GM18868 (cell line): ENCODE data around the gene CTDP1.

Experiments
- ATAC-seq: cut with Tn5 transposase; IDR thresholded peaks from one replicate; pipeline ENCODE4 v1.9.1; 2021; ENCODE audit warnings: mild to moderate bottlenecking, moderate library complexity; ENCODE audit not compliant: unreplicated experiment

Gene CTDP1

DNA sequence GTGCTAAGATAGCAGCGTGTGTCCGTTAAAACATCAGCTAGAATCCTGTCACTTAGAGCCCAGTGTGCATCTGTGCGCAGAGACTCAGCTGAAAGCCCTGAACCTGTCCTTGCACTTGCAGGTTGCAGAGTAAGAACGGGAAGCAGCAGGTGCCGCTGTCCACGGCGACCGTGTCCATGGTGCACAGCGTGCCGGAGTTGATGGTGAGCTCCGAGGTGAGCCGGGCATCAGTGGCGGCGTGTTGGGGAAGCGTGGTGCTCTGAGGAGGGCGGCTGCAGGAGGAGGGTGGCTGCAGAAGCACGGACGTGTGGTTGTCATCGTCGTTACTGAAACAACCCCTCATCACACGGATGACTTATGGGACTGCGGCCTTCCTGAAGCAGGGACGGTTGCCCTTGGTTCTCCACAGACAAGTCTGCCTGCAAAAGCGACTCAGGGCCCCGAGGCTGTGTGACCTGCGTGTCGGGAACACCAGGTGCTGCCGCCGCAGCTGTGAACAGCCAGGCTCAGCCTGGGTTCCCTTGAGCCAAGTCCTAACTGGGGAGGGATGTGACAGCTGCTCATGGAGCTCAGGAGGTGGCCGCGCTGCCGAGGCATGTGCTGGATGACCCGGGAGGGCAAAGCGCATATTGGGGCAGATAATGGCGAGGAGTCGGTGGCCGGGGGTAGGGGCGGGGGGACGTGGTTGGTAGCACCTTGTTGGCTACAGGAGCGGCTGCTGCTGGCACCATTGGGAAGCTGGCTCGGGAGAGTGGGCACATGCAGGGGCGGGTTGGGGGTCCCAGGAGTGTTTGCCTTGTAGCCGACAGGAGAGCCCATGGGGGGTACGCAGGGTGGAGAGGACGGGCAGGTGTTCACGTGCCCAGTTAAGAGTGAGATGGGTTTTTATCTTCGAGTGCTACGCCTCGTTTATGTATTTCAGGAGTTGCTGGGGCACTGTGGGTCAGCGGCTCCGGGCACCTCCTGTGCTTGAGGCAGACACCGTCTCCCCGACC is 16.6 kb downstream of the CTDP1 start:
- ATAC-seq = no peak

DNA sequence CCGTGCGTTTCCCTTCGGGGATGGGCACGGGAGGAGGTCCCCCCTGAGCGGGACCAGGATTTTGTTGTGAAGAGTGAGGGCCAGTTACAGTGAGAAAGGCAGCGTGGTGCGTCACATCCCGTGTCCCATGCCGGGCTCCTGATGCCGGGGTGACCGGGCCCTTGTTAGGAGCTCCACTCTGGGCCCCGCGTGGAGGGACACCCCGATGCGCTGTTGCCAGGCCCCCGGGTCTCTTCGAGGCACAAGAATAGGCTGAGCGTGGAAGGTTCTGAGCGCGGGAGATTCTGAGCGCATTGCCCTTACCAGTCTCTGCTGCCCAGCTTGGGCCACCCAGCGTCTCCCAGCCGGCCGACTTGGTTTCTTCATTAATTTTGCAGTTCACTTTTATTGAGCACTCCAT is 17.6 kb downstream of the CTDP1 start:
- no peak for ATAC-seq

DNA sequence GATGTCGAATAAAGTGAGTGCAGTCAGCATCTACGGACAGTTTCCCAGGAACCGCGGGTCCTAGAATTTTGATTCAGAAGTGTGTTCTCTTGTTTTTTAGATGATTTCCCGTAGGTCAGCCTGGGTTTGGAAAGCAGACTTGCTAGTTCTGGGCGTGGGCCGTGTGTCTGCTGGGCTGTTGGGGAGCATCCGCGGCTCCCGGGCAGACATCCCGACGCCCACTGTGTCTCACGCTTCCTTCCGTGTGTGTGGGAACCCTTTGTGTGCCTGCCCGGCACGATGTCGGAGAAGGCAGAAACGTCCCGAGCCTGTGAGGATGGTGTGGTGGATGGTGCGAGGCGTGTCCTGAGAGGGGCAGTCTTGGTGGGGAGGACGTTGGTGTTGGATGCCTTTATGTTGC is 18.4 kb downstream of the CTDP1 start:
- no peak for ATAC-seq

DNA sequence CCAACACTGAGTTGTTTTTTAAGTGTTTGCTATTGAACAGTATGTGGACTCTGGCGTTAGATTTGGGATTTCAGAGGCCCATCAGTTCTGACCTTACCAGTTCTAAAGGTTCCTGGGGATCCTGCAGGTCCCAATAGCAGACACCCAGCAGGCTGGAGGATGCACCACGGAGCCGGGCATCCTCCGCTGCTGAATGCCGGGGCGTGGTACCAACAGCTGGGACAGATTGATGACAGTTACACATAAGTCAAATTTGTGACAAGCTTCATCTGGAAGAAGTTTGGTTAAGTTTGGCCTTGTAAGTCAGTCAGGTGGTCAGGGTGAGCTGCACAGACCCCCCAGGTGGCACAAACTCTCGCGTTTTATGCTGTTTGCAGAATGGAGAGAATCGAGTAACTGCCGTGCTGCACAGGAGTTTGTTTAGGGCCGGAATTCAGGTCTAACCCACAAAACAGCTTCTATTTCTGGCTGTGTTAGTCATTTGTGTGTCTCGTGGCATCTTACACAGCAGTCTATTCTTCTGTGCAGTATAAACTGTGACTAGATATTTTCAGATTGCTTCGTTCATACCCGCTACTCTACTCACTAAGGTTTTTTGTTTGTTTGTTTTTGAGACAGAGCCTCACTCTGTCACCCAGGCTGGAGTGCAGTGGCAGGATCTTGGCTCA is 19.2 kb downstream of the CTDP1 start:
- ATAC-seq = no peak

DNA sequence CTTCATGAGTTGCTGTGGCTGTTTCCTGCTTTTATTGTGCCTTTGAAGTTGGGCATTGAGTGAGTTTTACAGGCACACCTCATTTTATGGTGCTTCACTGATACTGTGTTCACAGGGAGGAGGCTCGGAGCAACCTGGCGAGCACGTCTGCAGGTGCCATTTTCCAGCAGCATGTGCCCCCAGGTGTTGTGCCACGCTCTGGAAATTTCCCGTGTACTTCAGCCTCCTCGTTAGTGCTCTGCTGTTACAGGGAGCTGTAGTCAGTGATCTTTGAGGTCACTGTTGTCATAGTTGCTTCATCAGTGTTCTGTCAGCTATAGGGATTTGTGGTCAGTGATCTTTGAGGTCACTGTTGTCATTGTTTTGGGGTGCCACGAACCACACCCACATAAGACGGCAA is 20.1 kb downstream of the CTDP1 start:
- no peak for ATAC-seq

DNA sequence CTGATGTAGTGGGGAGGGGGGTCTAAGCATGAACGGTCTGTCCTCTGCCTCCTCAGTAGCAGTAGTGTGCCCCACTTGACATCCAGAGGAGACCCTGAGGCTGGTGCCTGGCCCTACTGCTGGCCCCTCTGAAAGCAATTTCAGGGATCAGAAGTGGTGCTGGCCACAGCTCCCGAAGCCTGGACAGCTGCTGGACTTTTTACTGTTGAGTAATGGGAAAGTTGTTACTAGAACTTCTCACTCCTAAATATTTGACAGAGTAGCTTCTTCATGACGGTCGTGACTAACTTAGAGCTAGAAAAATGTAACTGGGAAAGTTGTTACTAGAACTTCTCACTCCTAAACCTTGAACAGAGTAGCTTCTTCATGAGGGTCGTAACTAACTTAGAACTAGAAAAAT is 23.3 kb downstream of the CTDP1 start:
- no peak for ATAC-seq

DNA sequence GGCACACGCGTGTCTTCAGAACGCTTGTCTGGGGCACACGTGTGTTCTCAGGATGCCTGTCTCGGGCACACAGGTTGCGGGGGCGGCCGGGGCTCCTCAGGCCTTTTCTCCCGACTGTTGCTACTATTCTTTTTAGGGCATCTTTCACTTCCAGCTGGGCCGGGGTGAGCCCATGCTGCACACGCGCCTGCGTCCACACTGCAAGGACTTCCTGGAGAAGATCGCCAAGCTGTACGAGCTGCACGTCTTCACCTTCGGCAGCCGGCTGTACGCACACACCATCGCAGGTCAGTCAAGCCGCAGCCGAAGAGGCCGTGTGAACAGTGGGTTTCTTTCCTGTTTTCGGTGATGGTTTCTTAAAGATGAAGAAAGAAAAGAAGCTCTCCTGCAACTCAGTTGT is 25.0 kb downstream of the CTDP1 start:
- ATAC-seq = no peak

DNA sequence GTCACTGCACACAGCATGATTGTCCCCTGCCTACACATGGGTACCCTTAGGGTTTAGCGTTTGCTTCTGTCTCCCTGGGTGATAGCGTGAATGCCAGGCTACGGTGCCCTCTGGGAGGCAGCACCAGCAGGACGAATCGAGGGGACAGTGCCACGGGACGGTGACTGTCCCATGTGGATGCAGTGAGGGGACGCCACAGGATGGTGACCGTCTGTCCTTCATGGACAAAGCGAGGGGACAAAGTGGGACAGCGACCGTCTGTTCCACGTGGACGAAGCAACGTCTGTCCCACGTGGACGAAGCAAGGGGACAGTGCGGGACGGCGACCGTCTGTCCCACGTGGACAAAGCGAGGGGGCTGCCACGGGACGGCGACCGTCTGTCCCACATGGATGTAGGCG is 25.7 kb downstream of the CTDP1 start:
- no peak for ATAC-seq

DNA sequence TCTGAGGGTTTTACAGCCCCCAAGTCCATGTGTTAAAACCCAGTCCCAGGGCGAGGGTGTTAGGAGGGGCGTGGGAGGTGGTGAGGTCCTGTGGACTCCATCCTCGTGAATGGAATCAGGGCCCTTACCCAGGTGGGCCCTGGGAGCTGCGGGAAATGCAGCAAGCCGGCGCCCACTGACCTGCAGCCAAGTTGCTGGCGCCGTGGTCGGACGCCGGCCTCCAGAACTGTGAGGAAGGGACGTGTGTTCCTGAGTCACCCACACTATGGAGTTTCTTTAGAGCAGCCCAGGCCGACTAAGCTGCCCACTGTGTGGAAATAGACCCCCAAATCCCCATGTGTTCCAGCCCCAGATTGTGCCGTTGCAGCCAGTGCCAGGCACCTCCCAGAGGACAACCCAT is 26.4 kb downstream of the CTDP1 start:
- ATAC-seq = no peak

DNA sequence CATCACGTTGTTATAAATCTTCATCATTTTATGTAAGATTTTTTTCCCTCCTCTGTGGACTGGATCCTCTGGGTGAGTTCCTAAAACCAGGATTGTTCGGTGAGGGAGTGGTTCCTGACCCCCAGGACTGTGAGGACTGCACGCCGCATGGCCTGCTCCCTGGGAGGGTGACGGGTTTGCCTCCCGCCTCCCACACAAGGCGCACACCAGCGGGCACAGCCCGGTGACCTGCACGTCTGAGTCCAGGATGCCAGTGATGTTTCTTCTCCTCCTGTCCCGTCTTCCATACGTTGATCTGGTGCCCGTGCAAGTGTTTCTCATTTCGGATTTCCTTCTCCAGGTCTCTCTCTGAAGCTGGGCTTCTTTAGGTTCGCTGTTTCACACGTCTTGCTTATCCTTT is 27.1 kb downstream of the CTDP1 start:
- no peak for ATAC-seq

DNA sequence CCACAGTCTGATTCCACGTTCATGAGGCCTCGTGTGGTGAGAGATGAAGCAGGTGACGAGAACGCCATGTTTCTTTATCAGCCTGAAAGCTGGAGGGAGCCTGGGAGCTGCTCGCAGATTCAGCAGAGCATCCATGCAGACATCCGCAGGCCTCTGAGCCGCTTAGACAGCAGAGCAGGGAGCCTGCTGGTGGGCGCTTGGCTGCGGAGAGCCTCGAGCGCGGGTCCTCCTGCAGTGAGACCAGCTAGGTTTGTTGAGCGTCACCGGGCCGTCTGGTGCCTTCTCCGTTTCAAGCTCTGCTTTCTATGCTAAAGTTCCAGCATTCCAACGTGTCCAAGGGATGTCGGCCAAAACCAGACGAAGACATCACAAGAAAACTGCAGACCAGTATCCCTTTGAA is 27.6 kb downstream of the CTDP1 start:
- ATAC-seq = no peak

DNA sequence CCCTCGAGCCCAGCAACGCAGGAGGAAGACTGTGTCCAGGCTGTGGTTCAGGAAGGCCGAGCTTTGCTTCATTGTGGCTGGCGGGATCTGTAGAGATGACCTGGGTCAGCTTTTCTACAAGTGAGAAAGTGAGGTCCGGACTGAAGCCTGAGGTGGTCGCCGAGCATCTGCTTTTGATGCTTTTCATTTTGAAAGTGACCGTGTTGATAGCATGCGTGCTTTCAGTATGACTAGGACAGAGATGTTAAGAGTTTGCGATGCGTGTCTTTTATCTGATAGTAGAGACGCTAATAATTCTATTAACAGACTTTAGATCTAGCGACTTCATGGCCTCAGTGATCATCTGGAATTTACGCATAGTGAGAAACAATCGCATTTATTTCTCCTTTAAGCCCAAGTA is 28.1 kb downstream of the CTDP1 start:
- no peak for ATAC-seq

DNA sequence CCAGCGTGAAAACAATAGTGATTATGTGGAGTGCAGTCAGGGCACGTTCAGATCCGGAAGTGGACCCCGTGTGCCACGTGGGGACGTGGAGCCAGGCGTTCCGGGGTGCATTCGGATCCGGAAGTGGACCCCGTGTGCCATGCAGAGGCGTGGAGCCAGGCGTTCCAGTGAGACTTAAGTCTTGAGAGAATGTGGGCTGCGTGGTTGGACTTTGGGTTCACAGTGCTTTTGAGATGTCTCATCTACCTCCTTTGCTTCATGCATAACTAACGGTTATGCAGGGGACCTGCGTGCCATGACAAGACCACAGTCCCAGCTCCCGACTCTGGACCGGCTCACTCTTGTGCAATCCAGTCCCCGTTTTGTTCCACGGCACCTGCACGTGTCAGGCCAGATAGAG is 28.8 kb downstream of the CTDP1 start:
- ATAC-seq = no peak

DNA sequence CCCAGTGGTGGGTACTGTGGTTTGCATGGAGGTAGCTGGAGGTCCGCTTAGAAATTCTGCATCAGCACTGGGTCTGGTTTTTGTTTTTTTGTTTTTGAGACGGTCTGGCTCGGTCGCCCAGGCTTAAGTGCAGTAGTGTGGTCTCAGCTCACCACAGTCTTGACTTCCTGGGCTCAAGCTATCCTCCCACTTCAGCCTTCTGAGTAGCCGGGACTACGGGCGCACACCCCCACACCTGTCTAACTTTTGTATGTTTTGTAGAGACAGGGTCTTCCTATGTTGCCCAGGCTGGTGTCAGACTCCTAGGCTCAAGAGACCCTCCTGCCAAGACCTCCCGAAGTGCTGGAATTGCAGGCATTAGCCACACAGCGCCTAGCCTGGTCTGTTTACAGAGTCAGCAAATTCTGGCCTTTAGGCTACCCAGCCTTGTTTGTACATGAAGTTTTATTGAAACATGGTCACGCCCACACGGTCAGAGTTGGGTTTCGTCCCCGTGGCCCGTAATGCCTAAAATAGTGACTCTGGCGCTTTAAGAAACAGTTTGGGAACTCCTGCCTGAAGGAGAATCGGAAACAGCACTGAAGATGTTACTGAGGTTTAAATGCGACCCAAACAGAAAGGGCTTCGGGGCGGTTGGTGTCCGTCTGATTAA is 32.7 kb downstream of the CTDP1 start:
- ATAC-seq = no peak

DNA sequence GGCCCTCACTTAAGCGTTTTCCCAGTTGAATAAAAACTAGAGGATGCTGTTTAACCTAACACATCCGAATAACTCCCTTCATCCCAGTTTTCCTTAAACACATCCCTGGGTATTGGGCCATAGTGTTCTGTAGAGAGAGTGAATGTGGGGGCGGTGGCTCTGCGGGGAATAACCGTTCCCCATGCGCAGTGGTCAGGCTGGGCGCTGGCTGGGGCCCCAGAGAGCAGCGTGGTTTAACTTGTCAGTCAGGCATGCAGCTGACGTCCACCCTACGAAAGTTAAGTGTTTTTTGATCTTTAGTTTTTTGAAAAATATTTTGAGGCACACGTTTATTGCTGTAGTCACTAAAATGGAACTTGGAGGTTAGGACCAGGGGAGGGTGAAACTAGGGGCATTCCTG is 33.7 kb downstream of the CTDP1 start:
- ATAC-seq = no peak

DNA sequence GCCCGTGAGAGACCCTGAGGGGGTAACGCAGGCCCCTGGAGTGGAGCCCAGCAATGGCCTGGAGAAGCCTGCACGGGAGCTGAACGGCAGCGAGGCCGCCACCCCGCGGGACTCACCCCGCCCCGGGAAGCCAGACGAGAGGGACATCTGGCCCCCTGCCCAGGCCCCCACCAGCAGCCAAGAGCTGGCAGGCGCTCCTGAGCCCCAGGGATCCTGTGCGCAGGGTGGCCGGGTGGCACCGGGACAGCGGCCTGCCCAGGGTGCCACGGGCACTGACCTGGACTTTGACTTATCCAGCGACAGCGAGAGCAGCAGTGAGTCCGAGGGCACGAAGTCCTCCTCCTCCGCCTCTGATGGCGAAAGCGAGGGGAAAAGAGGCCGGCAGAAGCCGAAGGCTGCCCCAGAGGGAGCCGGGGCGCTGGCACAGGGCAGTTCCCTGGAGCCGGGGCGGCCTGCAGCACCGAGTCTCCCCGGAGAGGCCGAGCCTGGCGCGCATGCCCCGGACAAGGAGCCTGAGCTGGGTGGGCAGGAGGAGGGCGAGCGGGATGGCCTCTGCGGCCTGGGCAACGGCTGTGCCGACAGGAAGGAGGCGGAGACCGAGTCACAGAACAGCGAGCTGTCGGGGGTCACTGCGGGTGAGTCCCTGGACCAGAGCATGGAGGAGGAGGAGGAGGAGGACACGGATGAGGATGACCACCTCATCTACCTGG is 35.1 kb downstream of the CTDP1 start:
- ATAC-seq = no peak

DNA sequence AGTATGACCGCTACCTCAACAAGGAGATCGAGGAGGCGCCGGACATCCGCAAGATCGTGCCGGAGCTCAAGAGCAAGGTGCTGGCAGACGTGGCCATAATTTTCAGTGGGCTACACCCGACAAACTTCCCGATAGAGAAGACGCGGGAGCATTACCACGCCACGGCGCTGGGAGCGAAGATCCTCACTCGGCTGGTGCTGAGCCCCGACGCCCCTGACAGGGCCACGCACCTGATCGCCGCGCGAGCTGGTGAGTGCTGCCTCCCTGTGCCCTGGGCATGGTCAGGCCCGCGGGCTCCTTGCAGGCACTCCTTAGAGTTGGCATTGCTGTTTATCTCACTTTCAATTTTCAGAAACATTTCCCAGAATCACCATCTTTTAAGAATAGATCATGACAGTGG is 35.7 kb downstream of the CTDP1 start:
- no peak for ATAC-seq

DNA sequence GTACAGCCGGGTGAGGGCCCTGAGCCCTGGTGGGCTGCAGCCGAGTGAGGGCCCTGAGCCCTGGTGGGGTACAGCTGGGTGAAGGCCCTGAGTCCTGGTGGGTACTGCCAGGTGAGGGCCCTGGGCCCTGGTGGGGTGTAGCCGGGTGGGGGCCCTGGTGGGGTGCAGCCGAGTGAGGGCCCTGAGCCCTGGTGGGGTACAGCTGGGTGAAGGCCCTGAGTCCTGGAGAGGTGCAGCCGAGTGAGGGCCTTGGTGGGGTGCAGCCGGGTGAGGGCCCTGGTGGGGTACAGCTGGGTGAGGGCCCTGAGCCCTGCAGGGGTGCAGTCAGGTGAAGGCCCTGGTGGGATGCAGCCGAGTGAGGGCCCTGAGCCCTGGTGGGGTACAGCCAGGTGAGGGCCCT is 37.5 kb downstream of the CTDP1 start:
- no peak for ATAC-seq

DNA sequence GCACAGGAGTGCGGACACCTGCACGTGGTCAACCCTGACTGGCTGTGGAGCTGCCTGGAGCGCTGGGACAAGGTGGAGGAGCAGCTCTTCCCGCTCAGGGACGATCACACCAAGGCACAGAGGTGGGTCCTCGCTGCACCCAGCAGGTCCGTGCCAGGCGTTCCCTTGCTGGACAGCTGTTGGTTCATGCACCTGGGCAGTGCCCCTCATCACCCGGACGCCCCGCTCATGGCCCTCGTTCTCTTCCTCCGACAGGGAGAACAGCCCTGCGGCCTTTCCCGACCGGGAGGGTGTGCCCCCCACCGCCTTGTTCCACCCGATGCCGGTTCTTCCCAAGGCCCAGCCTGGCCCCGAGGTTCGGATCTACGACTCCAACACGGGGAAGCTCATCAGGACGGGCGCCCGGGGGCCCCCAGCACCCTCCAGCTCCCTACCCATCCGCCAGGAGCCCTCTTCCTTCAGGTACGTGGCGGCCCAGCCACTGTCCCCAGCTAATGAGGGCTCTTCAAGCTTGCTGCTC is 38.0 kb downstream of the CTDP1 start:
- ATAC-seq = no peak

DNA sequence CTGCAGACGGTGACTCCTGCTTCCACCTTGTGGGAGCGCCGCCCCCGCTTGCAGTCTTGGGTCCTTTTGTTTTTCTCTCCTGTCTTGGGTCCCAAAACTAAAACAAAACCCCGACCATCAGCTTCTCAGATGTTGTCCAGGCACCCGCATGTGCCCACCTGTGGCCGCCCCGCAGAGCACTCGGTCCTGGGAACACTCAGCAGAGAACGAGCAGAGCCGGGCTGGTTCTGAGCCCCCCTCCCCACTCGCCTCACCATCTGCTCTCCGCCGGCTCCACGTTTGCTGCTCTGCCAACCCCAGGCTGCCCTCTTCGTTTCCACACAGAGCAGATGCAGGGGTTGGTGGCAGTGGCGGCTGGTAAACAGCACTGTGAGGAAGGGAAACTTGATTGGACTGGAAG is 38.5 kb downstream of the CTDP1 start:
- ATAC-seq = no peak

DNA sequence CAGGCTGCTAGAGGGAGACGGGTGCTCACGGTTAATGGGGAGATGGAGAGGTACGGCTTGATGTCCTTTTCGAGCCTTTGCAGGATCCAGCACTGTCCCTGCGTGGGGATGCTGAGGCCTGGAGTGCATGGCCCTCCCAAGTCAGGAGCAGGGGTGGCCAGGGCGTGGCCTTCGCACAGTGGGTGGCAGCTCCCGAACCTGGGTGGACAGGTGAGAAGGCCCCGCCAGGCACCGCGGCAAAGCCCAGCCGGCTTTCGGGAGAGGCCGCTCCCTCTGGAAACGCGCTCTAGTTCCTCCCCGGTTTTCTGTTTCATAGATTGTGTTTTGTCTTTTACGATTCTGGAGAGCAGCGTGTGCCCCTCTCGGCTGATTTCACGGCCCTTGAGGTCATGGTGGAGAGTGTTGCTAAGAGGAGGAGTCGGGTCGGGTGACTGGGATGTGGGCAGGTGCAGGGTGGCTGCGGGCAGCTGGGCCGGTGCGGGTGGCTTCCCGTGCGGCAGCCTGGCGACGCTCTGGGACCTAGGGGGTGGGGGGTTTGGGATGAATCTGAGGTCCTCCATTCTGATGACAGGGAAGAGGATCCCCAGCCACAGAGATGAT is 39.4 kb downstream of the CTDP1 start:
- no peak for ATAC-seq
